GM19463 (cell line): ENCODE data around the gene N4BP2L2.

Source experiments
- ATAC-seq: cut with Tn5 transposase; IDR thresholded peaks from one replicate; pipeline ENCODE4 v1.9.1; 2021; ENCODE audit warnings: mild to moderate bottlenecking, moderate library complexity; ENCODE audit not compliant: unreplicated experiment

N4BP2L2 gene

DNA sequence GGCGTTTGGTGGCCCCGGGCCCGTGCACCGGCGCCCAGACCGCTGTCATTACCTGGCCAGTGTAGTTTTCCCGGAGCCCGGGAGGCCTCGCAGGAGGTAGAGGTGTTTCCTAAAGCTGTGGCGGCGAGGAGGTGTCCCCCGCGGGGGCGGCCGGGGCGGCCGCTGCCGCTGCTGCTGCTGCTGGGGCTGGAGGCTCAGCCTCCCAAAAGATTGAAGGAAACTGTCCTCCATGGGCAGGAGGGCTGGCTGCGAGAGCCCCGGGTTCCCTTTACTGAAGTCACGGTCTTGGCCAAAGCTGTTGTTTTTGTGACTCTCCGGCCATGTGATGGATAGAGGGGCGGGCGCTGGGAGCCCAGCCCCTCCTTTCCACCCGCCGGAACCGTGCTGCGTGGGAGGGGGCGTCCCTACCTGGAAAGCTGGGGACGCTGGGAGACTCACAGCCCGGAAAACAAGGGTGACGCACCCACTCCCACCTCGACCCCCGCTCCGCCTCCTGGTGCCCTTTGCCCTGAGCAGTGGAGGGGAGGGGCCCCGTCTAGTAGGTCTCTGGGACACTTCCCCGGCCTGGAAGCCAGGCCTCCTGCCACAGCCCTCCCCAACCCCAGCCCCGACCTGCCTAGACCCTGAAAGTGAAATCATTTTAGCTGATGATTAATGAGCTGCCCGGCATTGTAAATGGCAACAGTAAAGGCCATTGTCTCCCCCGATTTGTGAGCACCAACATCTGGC lies 110.6 kb downstream of the N4BP2L2 start, which contains the start of gene N4BP2L1:
Gene N4BP2L1 (minus strand): TSS at position 279 of the 729 bp plus-strand sequence. CDS start 48 bp downstream, at position 231.
- ATAC-seq: peak; percentile 77

DNA sequence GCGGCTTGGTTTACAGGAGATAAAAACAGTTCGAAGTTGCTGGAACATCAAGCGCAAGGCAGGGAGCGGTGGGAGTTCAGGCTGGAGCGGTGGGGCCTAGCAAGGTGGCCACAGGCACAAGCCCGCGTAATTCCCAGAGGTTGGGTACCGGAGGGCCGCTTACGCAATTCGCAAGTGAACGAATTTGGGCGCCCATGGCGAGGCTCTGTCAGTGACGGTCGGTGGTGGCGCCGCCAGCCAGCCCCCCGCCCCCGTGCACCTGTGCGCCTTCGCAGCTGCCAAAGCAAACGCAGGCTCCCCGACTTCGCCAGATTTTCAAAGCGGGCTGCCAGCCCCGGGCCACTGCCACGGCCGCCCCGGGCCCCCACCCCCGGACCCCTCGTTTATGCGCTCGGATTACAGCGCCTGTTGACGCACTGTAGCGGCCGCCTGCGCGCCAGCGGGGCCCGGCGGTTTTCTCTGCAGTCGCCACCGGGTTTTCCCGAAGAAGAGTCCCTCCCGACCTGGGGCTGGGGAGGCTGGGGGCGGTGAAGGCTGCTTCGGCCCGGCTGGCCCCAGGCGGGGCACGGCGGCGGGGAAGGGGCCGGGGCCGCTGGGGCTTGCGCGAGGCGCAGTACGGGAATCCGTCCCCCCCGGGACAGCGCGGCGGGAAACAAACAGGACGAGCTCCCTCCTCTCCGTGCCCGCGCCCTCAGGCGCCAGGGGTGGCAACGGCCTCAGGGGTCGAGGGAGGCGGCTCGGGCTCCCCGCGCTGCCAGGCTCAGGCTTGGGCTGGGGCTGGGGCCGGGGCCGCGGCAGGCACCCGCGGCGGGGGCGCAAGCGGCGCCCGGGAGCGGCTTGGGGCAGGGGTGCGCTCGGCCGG lies 111.4 kb downstream of the N4BP2L2 start:
- peak; percentile 13 for ATAC-seq

DNA sequence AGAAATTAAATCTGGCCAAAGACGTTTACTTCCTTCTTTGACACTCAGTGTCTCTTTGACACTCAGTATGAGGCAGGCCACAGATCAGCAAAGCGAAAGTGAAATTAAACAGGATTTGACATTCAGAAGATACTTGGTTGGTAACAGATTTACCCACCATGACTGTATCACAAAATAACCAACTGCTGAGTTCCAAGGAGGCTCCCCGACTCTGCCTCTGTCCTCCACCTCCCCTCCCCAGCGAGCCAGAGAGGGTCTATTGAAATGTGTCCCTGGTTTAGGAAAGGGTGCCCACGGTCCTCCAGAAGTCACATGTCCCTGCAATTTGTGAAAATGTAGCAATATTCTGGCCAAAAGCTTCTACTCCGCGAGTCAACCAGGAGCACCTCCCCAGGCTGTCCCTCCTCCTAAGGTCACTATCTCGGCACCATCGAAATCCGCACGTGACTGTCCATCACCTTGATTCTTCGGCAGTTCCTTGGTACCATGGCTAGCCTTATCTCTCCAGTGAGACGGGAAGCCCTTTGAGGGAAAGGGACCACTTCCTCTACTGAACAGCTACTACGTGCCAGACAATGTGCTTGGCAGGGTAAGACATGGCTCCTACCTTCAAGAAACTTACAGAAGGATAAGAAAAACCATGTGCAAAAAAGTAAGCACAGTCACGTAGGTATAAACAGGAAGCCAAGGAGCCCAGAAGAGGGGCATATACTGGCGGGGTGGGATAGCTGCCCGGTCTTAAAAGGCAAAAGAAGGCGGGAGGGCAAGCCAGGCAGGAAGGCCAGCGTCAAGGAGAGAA lies 112.2 kb downstream of the N4BP2L2 start:
- peak; percentile 26 for ATAC-seq

DNA sequence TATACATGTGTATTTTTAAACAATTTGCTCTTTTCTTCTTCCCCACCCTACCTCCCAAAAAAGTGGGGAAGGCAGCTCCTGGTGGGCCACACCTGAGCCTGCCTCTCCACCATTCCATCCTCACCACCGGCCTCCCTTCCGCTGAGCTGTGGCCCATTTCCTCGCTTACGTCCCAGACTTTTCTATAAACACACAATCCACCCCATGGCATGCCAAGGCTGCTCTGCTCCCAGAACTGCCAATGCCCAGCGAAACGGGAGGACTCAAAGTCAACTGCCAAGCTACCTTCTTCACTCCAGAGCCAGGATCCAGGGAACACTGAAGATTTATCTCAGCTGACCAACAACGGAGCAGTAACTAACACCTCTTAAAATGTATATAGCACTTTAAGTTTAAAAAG lies 113.4 kb downstream of the N4BP2L2 start:
- ATAC-seq: no peak

DNA sequence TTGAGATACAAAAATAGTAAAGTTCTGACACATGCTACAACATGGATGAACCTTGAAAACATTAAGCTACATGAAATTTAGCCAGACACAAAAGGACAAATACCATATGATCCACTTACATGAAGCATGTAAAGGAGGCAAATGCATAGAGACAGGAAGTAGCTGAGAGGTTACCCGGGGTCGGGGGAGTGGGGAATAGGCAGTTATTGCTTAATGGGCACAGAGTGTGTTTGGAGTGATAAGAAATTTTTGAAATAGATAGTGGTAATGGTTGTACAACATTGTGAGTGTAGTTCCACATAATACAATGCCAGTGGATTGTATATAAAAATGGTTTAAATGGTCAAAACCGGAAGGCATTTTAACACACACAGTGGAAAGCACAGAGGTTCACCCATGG lies 115.0 kb downstream of the N4BP2L2 start:
- no peak for ATAC-seq

DNA sequence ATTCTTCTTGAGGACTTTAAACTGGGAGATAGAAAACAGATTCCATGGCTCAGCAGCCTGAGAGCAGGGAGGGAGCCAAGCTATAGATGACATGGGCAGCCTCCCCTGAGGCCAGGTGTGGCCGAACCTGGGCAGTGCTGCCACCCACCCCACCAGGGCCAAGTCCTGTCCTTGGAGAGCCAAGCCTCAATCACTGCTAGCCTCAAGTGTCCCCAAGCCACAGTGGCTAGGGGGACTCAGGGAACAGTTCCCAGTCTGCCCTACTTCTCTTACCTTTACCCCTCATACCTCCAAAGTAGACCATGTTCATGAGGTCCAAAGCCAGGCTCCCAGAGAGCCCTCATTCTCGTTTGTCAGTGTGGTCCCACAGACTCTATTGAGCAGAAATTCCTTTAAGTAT lies 118.7 kb downstream of the N4BP2L2 start:
- no peak for ATAC-seq

DNA sequence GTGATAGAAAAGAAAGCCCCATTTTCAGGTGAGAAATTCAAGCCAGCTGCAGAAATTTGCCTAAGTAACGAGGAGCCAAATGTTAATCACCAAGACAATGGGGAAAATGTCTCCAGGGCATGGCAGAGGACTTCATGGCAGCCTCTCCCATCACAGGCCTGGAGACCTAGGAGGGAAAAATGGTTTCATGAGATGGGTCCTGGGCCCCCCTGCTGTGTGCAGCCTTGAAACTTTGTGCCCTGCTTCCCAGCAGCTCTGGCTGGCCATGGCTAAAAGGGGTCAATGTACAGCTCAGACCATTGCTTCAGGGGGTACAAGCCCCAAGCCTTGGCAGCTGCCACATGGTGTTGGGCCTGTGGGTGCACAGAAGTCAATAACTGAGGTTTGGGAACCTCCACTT lies 120.6 kb downstream of the N4BP2L2 start:
- no peak for ATAC-seq

DNA sequence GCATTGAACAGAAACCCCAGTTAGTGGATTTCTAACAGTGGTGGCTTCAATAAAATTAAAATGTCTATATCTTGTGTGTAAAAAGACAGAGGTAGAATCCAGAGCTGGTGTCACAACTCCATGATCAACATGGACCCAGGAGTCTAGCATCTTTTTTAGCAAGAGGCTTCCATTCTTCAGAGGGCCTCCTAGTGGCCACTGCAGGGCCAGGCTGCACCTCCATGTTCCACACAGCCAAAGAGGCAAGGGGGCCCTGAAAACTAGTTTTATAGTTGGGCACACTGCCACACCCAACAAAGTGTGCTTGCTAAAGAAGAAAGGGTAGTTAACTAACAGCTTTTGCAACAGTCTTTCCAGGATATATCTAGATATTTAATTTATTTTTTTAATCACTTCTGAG lies 123.6 kb downstream of the N4BP2L2 start:
- ATAC-seq: no peak

DNA sequence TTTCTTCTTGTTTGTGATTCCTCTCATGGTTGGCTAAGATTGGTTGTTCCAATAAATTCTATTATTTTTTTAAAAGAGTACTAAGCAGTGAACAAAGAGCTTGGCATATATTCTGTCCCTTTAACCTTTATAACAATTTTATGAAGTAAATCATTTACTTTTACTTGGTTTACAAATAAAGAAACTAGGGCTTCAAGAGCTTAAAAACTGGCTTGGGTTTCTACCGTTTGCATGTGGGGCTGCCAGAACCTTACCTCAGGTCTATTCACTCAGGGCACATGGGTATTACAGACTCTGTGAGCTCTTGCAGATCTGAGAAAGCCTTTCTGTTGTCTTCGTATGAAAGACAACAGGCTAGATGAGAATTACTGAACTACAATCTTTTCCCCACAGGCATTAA lies 124.0 kb downstream of the N4BP2L2 start:
- ATAC-seq: no peak

DNA sequence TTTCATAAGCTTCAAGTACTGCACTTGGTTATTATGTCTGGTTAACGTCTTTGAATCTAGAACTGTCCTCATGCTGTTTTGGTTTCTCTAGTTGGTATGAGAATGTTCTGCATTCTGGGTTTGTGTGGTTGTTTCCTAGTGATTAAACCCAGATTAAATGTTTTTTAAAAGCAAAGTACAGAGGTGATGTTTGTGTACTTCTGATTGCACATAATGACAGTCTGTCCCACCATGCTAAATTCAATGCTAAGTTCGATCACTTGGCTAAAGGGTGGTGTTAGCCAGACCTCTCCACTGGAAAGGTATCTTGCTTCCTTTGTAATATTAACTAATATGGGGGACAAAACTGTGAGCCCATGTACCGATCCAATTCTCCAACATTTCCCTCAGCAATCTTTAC lies 125.3 kb downstream of the N4BP2L2 start:
- no peak for ATAC-seq

DNA sequence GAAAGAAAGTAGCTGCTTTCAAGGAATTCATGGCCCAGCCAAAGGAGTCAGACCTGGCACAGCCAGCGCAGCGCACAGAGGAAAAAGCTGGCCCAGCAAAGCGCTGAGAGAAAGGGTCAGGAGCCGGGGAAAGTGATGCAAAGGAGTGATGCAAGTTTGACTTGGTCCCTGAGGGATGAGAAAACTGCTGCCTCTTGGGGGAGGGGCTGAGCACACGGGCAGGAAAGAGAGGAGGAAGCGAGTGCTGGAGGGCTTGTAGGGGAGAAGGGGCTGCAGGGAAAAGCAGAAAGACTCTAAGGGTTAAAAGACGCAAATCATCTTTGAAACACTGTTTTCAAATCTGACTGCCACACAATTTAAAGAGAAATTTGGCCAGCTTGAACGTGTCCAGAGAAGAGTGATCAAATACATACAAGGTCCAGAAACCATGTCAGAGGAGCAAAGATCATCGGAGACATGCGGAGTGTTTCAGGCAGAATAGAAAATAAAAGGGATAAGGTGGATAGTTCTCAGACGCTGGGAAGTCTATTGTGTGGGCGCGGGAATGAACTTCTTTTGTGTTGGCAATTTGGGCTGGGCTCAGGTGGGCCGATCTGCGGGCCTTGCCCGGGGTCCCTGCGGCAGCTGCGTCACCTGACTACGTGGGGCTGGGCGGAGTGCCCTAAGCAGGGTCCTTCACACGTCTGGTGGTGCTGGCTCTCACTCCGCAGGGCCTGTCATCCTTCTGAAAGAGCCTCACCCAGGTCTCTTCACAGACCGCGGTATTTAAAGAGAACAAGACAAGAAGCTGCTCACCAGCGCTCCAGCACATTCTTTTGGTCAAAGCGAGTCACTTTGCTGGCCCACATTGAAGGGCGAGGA lies 128.8 kb downstream of the N4BP2L2 start:
- no peak for ATAC-seq

DNA sequence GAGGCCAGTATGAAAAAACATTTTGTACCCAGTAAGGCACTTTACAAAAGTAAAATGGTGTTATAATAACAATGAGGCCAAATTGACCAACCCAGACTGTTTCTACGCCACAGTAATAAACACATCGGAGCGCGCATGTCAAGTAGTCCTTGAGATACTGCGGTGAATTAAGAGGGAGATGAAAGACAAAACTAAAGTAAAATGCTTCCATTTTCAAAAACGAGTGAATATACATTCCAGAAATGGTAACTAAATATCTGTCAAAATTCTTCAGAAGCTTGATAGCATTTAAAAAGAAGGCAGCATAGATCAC lies 129.6 kb downstream of the N4BP2L2 start:
- ATAC-seq: no peak

DNA sequence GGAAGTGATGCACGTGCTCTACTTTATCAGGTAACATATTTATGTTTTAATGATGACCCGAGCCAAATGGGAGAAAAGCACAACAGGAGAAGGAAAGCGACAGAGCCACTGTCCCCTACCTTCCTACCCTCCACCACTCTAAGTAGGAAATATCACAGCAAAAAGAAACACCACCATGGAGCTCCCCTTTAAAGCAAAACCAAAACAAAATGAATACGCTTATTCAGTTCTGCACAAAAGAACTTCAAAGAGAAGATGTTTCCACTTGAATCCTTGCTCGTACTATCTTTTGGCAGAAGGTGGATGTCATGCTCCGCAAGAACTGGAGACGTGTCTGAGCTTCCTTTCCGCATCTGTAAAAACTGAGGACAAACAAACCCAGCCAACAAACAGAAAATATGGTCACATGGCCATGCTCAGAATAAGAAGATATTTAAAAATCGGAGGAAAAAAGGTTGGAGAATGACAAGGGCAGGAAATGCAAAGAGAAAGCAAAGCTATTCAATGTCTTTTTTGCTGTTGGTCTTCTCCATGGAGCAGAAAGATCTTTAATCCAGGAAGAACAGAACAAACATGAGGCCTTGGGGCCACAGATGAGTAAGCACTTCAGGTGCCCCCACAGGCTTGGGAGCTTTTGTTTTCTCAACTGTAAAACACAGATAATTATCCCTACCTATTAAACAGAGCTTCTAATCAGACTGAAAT lies 130.1 kb downstream of the N4BP2L2 start:
- no peak for ATAC-seq

DNA sequence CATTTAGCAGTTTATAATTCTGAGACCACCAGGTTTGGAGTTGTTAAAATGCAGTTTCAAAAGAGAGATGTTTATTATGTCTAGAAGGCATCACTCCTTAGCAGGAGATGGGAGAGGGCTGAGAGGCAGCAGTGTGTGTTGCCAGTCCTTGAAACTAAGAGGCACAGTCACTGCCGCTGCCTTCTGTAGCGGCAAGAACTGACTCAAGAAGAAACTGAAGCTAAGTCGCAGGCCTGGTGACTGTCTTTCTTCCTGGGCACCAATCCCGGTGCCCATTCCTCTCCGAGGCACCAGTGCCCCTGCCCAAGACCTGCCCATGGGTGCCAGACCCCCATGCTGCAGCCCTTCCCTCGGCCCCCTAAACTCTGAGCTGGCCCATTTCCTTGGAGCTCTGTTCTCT lies 130.7 kb downstream of the N4BP2L2 start:
- ATAC-seq: peak; percentile 71

DNA sequence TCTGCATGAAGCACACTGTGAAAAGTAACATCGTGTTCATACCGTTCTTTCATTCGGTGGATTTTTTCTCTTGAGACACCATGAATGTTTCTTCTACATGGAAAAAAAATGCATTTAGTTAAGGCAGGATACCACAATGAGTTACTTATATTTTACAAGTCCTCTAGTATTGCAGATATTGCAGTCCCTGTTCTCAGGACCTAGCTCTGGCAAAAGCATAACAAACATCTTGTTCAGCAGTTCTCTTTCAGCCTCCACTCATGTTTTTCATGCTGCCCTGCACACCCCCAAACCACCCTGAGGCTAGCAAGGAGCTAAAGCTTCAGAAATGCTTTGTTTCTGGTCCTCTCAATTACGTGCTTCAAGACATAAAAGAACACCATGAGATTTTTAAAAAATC lies 135.5 kb downstream of the N4BP2L2 start:
- ATAC-seq: no peak

DNA sequence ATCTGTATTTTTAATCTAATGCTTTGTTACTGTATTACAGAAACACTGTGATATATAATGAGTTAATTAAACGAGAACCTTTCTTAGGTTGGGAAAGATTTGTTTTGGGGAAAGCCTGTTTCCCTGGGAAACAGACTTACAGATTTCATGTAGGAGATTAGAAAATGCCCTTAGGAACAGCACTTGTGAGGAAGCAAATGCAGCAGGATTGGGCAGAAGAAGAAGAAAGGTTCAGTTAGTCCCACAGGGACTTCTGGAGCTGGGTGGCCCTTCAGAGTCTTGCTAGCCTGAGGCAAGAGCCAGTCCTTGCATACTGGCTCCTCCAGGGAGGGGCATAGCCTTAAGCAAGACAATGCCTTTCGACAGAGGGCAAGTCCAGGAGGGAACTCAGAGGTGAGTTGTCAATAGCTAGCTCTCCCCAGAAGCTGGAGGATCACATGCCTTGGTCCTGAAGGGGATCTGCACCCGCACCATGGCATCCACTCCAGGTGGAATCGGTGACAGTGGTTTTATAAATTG lies 147.4 kb downstream of the N4BP2L2 start:
- no peak for ATAC-seq

DNA sequence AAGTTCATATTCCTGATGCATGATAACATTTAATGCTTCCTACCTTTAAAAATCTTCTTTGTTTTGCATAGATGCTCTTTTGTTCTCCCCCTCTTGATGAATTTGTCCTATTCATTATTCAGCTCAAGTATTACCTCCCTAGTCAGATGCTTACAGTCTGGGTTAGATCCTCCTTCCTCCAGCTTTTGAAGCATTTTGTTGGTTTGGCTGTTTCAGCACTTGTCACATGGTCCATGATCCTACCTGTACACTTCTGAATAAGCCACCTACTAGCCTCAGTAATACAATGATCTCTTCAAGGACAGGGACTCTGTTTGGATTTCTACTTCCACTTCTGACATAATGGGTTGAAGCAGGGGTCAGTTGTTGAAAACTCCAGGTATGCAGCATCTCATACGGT lies 148.1 kb downstream of the N4BP2L2 start:
- ATAC-seq: no peak

DNA sequence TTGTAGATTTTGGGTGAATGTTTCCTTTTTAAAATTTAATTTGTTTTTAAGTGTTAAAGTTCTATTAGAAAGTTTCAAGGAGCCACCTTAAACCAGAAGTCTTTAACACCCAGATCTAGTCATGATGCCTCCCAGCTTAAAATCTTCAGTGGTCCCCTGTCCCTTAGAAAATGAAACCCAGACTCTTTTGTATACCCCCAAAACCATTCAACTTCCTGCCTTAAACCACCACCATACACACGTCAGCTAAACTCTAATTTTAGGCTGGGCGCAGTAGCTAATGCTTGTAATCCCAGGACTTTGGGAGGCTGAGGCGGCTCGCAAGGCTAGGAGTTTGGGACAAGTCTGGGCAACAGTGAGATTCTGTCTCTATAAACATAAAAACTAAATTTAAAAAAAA lies 148.5 kb downstream of the N4BP2L2 start:
- ATAC-seq: peak; percentile 54

DNA sequence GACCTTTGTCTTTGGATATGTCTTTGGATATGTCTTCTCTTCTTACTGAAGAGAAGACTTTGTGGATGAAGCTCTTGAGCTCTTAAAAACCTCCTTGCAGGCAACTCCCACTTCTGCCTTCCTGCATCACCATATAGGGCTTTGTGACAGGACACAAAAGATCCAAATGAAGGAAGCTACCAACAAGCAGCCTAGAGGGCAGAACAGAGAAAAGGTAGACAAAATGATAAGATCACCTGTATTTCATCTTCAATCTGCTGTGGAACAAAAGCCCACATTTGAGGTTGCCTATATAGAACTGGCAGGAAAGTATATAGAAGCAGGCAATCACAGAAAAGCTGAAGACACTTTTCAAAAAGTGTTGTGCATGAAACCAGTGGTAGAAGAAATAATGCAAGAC lies 153.2 kb downstream of the N4BP2L2 start:
- ATAC-seq: no peak

DNA sequence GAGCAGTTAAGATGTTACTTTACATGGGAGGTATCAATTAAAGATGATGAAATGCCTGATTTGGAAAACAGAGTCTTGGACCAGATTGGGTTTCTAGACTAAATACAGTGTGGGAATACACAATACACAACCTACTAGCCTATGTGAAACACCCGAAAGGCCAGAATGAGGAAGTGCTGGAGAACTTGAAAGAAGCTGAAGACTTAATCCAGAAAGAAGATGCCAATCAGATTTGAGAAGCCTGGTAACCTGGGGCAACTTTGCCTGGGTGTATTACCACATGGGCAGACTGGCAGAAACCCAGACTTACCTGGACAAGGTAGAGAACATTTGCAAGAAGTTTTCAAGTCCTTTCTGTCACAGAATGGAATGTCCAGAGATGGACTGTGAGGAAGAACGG lies 153.9 kb downstream of the N4BP2L2 start:
- ATAC-seq: no peak
